Measurements from ENCODE around the gene DVL1.

DVL1 gene

GRCh38 chr1:1329304-1330210 is 19.7 kb downstream of the DVL1 start:
- H3K4me2 ChIP-seq = no peak overlapping the region
- H4K20me1 ChIP-seq = peaks cover 89% of the 10 kb centered on the region
- H3K9me3 ChIP-seq = no peaks in the 10 kb centered on the region
- TF ChIP-seq Cebpa-rat (IDR thresholded peaks at IDR 0.05) = no peak
- H3K27me3 ChIP-seq = no peaks in the 10 kb centered on the region
- peaks cover 35% of the 10 kb centered on the region for H3K36me3 ChIP-seq
- no peak overlapping the region for H3K9ac ChIP-seq
- H3K27ac ChIP-seq = no peak overlapping the region
- H3K4me1 ChIP-seq = peaks cover 26% of the 10 kb centered on the region
- no peak overlapping the region for H3K4me3 ChIP-seq

- H3K27me3 ChIP-seq = no peaks in the 10 kb centered on the region
- H3K9me3 ChIP-seq = no peaks in the 10 kb centered on the region
- peaks cover 30% of the 10 kb centered on the region for H3K4me1 ChIP-seq
- no peak for TF ChIP-seq Cebpa-rat (IDR thresholded peaks at IDR 0.05)
- H3K36me3 ChIP-seq = peaks cover 27% of the 10 kb centered on the region
- 0 out of 2 replicates have a peak overlapping the region, but pooled peaks have one; percentile 4 for H3K9ac ChIP-seq
- H4K20me1 ChIP-seq = peaks cover 80% of the 10 kb centered on the region
- no peak overlapping the region for H3K27ac ChIP-seq
- no peak overlapping the region for H3K4me3 ChIP-seq
- H3K4me2 ChIP-seq = no peak overlapping the region
Measured at GRCh38 chr1:1328254-1328653, 21.0 kb downstream of the DVL1 start.

GRCh38 chr1:1327291-1327690 is 21.9 kb downstream of the DVL1 start:
- Histone ChIP-seq H3K27me3 (no peaks in the 10 kb centered on the region), H3K9me3 (no peaks in the 10 kb centered on the region), H4K20me1 (peaks cover 78% of the 10 kb centered on the region), H3K27ac (no peak overlapping the region), H3K36me3 (peaks cover 32% of the 10 kb centered on the region), H3K4me1 (peaks cover 36% of the 10 kb centered on the region), H3K9ac (no peak overlapping the region), H3K4me2 (no peak overlapping the region), H3K4me3 (no peak overlapping the region)
- TF ChIP-seq Cebpa-rat (IDR thresholded peaks at IDR 0.05) = no peak

- Histone ChIP-seq H3K9ac (peak overlapping the region; percentile 97), H3K36me3 (peaks cover 42% of the 10 kb centered on the region), H3K4me1 (peaks cover 36% of the 10 kb centered on the region), H3K4me2 (peak overlapping the region; percentile 97), H3K27ac (no peak overlapping the region), H4K20me1 (peaks cover 81% of the 10 kb centered on the region), H3K9me3 (no peaks in the 10 kb centered on the region), H3K27me3 (no peaks in the 10 kb centered on the region), H3K4me3 (peak overlapping the region; percentile 99)
- TF ChIP-seq Cebpa-rat (IDR thresholded peaks at IDR 0.05) = no peak
Measured at GRCh38 chr1:1326075-1326605, 23.1 kb downstream of the DVL1 start.

GRCh38 chr1:1325288-1326074 is 23.7 kb downstream of the DVL1 start:
- TF ChIP-seq Cebpa-rat (IDR thresholded peaks at IDR 0.05) = no peak
- Histone ChIP-seq H3K4me2 (peak overlapping the region; percentile 97), H3K9ac (peak overlapping the region; percentile 97), H3K27me3 (no peaks in the 10 kb centered on the region), H4K20me1 (peaks cover 81% of the 10 kb centered on the region), H3K9me3 (no peaks in the 10 kb centered on the region), H3K4me1 (peaks cover 38% of the 10 kb centered on the region), H3K27ac (peak overlapping the region; percentile 79), H3K4me3 (peak overlapping the region; percentile 99), H3K36me3 (peaks cover 49% of the 10 kb centered on the region)

GRCh38 chr1:1324524-1325287 is 24.5 kb downstream of the DVL1 start, which contains the start of the genes CPTP and INTS11:
CPTP (plus strand) TSS chr1:1324802; CDS start chr1:1326911, 2,109 bp downstream.
INTS11 (minus strand) TSS chr1:1324660; CDS start chr1:1324608, 52 bp downstream.
- H3K4me2 ChIP-seq = peak within 1 kb of the TSS; percentile 97
- no peaks in the 10 kb centered on the region for H3K27me3 ChIP-seq
- H4K20me1 ChIP-seq = peaks cover 81% of the 10 kb centered on the region
- no peak for TF ChIP-seq Cebpa-rat (IDR thresholded peaks at IDR 0.05)
- H3K9ac ChIP-seq = peak within 1 kb of the TSS; percentile 97
- H3K9me3 ChIP-seq = no peaks in the 10 kb centered on the region
- peaks cover 39% of the 10 kb centered on the region for H3K4me1 ChIP-seq
- peak within 1 kb of the TSS; percentile 99 for H3K4me3 ChIP-seq
- peak within 1 kb of the TSS; percentile 93 for H3K27ac ChIP-seq
- peaks cover 57% of the 10 kb centered on the region for H3K36me3 ChIP-seq

- no peak for TF ChIP-seq Cebpa-rat (IDR thresholded peaks at IDR 0.05)
- Histone ChIP-seq H4K20me1 (peaks cover 81% of the 10 kb centered on the region), H3K9ac (peak overlapping the region; percentile 97), H3K9me3 (no peaks in the 10 kb centered on the region), H3K4me3 (peak overlapping the region; percentile 99), H3K27ac (peak overlapping the region; percentile 93), H3K4me1 (peaks cover 39% of the 10 kb centered on the region), H3K27me3 (no peaks in the 10 kb centered on the region), H3K4me2 (peak overlapping the region; percentile 72), H3K36me3 (peaks cover 63% of the 10 kb centered on the region)
Measured at GRCh38 chr1:1324084-1324523, 25.1 kb downstream of the DVL1 start.

- TF ChIP-seq Cebpa-rat (IDR thresholded peaks at IDR 0.05) = no peak
- no peak overlapping the region for H3K27ac ChIP-seq
- peak overlapping the region; percentile 43; the same call in 1 of the 2 replicates for H3K9ac ChIP-seq
- H3K36me3 ChIP-seq = peaks cover 67% of the 10 kb centered on the region
- H4K20me1 ChIP-seq = peaks cover 85% of the 10 kb centered on the region
- peaks cover 39% of the 10 kb centered on the region for H3K4me1 ChIP-seq
- no peaks in the 10 kb centered on the region for H3K9me3 ChIP-seq
- H3K27me3 ChIP-seq = no peaks in the 10 kb centered on the region
- H3K4me2 ChIP-seq = peak overlapping the region; percentile 75
- 0 out of 2 replicates have a peak overlapping the region, but pooled peaks have one; percentile 33 for H3K4me3 ChIP-seq
Measured at GRCh38 chr1:1322952-1323351, 26.3 kb downstream of the DVL1 start.

- Histone ChIP-seq H4K20me1 (peaks cover 85% of the 10 kb centered on the region), H3K9me3 (no peaks in the 10 kb centered on the region), H3K27ac (no peak overlapping the region), H3K9ac (no peak overlapping the region), H3K4me2 (no peak overlapping the region), H3K4me3 (no peak overlapping the region), H3K27me3 (no peaks in the 10 kb centered on the region), H3K4me1 (peaks cover 39% of the 10 kb centered on the region), H3K36me3 (peaks cover 67% of the 10 kb centered on the region)
- no peak for TF ChIP-seq Cebpa-rat (IDR thresholded peaks at IDR 0.05)
Measured at GRCh38 chr1:1322418-1322817, 26.8 kb downstream of the DVL1 start.

Data from BLaER1 (cell line).